Measurements from ENCODE around the gene SLC1A5. TPM values are rescaled to one million over a fixed set of nuclear protein-coding genes. Genes with fewer than 3 reads are reported as not detected.

Gene SLC1A5
- total RNA-seq, 1 experiment from 2014 or later: 239 TPM

DNA sequence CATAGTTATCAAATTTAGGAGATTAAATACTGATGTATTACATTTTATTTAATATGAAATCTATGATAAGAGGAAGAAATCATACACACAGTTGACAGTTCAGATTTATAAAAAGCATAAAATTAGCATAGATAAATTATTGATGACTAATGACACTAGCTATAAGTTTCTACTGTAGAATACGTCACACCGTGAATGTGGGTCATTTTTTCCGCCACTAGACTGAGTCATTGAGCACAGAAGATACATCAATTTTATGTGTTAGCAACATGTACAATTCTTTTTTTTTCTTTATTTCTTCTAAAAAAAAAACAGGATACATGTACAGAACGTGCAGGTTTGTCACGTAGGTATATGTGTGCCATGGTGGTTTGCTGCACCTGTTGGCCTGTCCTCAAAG lies 40.1 kb upstream of the SLC1A5 start:
- no peaks in the 10 kb centered on the region for H3K27me3 Mint-ChIP-seq (ENCODE audit: low read depth)
- no peak overlapping the region for H3K27ac Mint-ChIP-seq
- CTCF ChIA-PET: interaction anchor here (2.0 kb wide), 1 partner anchor 12 kb away, joined by 20 read pairs; no protein-coding TSS in a partner anchor

More for the DNA sequence above, 40.1 kb upstream of the SLC1A5 start:
- no peak for DNase-seq (ENCODE audit: low spot score)
- TF ChIP-seq ZNF396 (CRISPR knock-in tag; IDR thresholded peaks at IDR 0.05; ENCODE audit: borderline replicate concordance) (no peak), JUN (CRISPR knock-in tag; IDR thresholded peaks at IDR 0.05) (no peak), TEAD4 (CRISPR knock-in tag; IDR thresholded peaks at IDR 0.05) (no peak), ZNF423 (CRISPR knock-in tag; IDR thresholded peaks at IDR 0.05) (no peak), NFYB (CRISPR knock-in tag; conservative IDR thresholded peaks at IDR 0.05; ENCODE audit: low read depth) (no peak), NR1H2 (CRISPR knock-in tag; IDR thresholded peaks at IDR 0.05) (no peak), TP53 (CRISPR knock-in tag; IDR thresholded peaks at IDR 0.05) (no peak), FOXP1 (CRISPR knock-in tag; IDR thresholded peaks at IDR 0.05; ENCODE audit: borderline replicate concordance) (no peak), JAZF1 (CRISPR knock-in tag; IDR thresholded peaks at IDR 0.05) (no peak), ZNF219 (CRISPR knock-in tag; IDR thresholded peaks at IDR 0.05; ENCODE audit: borderline replicate concordance) (no peak), ETV6 (CRISPR knock-in tag; IDR thresholded peaks at IDR 0.05) (no peak)
- TF ChIP-seq, protein P1, sequence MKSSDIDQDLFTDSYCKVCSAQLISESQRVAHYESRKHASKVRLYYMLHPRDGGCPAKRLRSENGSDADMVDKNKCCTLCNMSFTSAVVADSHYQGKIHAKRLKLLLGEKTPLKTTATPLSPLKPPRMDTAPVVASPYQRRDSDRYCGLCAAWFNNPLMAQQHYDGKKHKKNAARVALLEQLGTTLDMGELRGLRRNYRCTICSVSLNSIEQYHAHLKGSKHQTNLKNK (CRISPR knock-in tag; IDR thresholded peaks at IDR 0.05): no peak
- TF ChIP-seq, protein P2, sequence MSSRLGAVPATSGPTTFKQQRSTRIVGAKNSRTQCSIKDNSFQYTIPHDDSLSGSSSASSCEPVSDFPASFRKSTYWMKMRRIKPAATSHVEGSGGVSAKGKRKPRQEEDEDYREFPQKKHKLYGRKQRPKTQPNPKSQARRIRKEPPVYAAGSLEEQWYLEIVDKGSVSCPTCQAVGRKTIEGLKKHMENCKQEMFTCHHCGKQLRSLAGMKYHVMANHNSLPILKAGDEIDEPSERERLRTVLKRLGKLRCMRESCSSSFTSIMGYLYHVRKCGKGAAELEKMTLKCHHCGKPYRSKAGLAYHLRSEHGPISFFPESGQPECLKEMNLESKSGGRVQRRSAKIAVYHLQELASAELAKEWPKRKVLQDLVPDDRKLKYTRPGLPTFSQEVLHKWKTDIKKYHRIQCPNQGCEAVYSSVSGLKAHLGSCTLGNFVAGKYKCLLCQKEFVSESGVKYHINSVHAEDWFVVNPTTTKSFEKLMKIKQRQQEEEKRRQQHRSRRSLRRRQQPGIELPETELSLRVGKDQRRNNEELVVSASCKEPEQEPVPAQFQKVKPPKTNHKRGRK (CRISPR knock-in tag; IDR thresholded peaks at IDR 0.05; ENCODE audit: borderline replicate concordance): no peak
- TF ChIP-seq, protein P3, sequence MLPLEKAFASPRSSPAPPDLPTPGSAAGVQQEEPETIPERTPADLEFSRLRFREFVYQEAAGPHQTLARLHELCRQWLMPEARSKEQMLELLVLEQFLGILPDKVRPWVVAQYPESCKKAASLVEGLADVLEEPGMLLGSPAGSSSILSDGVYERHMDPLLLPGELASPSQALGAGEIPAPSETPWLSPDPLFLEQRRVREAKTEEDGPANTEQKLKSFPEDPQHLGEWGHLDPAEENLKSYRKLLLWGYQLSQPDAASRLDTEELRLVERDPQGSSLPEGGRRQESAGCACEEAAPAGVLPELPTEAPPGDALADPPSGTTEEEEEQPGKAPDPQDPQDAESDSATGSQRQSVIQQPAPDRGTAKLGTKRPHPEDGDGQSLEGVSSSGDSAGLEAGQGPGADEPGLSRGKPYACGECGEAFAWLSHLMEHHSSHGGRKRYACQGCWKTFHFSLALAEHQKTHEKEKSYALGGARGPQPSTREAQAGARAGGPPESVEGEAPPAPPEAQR (CRISPR knock-in tag; IDR thresholded peaks at IDR 0.05): no peak
- TF ChIP-seq, protein P4, sequence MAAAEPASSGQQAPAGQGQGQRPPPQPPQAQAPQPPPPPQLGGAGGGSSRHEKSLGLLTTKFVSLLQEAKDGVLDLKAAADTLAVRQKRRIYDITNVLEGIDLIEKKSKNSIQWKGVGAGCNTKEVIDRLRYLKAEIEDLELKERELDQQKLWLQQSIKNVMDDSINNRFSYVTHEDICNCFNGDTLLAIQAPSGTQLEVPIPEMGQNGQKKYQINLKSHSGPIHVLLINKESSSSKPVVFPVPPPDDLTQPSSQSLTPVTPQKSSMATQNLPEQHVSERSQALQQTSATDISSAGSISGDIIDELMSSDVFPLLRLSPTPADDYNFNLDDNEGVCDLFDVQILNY (CRISPR knock-in tag; IDR thresholded peaks at IDR 0.05): no peak
- TF ChIP-seq, protein P5, sequence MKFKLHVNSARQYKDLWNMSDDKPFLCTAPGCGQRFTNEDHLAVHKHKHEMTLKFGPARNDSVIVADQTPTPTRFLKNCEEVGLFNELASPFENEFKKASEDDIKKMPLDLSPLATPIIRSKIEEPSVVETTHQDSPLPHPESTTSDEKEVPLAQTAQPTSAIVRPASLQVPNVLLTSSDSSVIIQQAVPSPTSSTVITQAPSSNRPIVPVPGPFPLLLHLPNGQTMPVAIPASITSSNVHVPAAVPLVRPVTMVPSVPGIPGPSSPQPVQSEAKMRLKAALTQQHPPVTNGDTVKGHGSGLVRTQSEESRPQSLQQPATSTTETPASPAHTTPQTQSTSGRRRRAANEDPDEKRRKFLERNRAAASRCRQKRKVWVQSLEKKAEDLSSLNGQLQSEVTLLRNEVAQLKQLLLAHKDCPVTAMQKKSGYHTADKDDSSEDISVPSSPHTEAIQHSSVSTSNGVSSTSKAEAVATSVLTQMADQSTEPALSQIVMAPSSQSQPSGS (CRISPR knock-in tag; IDR thresholded peaks at IDR 0.05; ENCODE audit: borderline replicate concordance, low read depth): no peak
- TF ChIP-seq, protein P6, sequence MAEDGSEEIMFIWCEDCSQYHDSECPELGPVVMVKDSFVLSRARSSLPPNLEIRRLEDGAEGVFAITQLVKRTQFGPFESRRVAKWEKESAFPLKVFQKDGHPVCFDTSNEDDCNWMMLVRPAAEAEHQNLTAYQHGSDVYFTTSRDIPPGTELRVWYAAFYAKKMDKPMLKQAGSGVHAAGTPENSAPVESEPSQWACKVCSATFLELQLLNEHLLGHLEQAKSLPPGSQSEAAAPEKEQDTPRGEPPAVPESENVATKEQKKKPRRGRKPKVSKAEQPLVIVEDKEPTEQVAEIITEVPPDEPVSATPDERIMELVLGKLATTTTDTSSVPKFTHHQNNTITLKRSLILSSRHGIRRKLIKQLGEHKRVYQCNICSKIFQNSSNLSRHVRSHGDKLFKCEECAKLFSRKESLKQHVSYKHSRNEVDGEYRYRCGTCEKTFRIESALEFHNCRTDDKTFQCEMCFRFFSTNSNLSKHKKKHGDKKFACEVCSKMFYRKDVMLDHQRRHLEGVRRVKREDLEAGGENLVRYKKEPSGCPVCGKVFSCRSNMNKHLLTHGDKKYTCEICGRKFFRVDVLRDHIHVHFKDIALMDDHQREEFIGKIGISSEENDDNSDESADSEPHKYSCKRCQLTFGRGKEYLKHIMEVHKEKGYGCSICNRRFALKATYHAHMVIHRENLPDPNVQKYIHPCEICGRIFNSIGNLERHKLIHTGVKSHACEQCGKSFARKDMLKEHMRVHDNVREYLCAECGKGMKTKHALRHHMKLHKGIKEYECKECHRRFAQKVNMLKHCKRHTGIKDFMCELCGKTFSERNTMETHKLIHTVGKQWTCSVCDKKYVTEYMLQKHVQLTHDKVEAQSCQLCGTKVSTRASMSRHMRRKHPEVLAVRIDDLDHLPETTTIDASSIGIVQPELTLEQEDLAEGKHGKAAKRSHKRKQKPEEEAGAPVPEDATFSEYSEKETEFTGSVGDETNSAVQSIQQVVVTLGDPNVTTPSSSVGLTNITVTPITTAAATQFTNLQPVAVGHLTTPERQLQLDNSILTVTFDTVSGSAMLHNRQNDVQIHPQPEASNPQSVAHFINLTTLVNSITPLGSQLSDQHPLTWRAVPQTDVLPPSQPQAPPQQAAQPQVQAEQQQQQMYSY (CRISPR knock-in tag; IDR thresholded peaks at IDR 0.05): no peak
- TF ChIP-seq, protein P7, sequence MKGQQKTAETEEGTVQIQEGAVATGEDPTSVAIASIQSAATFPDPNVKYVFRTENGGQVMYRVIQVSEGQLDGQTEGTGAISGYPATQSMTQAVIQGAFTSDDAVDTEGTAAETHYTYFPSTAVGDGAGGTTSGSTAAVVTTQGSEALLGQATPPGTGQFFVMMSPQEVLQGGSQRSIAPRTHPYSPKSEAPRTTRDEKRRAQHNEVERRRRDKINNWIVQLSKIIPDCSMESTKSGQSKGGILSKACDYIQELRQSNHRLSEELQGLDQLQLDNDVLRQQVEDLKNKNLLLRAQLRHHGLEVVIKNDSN (CRISPR knock-in tag; IDR thresholded peaks at IDR 0.05): no peak
- TF ChIP-seq, protein P8, sequence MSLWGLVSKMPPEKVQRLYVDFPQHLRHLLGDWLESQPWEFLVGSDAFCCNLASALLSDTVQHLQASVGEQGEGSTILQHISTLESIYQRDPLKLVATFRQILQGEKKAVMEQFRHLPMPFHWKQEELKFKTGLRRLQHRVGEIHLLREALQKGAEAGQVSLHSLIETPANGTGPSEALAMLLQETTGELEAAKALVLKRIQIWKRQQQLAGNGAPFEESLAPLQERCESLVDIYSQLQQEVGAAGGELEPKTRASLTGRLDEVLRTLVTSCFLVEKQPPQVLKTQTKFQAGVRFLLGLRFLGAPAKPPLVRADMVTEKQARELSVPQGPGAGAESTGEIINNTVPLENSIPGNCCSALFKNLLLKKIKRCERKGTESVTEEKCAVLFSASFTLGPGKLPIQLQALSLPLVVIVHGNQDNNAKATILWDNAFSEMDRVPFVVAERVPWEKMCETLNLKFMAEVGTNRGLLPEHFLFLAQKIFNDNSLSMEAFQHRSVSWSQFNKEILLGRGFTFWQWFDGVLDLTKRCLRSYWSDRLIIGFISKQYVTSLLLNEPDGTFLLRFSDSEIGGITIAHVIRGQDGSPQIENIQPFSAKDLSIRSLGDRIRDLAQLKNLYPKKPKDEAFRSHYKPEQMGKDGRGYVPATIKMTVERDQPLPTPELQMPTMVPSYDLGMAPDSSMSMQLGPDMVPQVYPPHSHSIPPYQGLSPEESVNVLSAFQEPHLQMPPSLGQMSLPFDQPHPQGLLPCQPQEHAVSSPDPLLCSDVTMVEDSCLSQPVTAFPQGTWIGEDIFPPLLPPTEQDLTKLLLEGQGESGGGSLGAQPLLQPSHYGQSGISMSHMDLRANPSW (CRISPR knock-in tag; conservative IDR thresholded peaks at IDR 0.05; ENCODE audit: low read depth): no peak
- ATAC-seq: no peak
- POLR2A ChIA-PET: no interaction called here
- H3K36me3 Mint-ChIP-seq: no peaks in the 10 kb centered on the region
- H3K9me3 Mint-ChIP-seq: peaks cover 7% of the 10 kb centered on the region
- H3K4me3 Mint-ChIP-seq: no peak overlapping the region
- H3K4me1 Mint-ChIP-seq: peaks cover 8% of the 10 kb centered on the region; the same call in 1 of the 2 replicates
